Measurements from ENCODE around the gene CELSR1. TPM values are rescaled to one million over a fixed set of nuclear protein-coding genes. Genes with fewer than 3 reads are reported as not detected.
"Not testable (repeated sequence)": the region's sequence is repeated elsewhere in the genome, so short reads cannot be mapped to it uniquely, and the experiment has no call there.

Gene CELSR1
- total and polyA plus RNA-seq, 7 experiments from 2014 or later: 0.36 to 4.7 (median 0.97) TPM

DNA sequence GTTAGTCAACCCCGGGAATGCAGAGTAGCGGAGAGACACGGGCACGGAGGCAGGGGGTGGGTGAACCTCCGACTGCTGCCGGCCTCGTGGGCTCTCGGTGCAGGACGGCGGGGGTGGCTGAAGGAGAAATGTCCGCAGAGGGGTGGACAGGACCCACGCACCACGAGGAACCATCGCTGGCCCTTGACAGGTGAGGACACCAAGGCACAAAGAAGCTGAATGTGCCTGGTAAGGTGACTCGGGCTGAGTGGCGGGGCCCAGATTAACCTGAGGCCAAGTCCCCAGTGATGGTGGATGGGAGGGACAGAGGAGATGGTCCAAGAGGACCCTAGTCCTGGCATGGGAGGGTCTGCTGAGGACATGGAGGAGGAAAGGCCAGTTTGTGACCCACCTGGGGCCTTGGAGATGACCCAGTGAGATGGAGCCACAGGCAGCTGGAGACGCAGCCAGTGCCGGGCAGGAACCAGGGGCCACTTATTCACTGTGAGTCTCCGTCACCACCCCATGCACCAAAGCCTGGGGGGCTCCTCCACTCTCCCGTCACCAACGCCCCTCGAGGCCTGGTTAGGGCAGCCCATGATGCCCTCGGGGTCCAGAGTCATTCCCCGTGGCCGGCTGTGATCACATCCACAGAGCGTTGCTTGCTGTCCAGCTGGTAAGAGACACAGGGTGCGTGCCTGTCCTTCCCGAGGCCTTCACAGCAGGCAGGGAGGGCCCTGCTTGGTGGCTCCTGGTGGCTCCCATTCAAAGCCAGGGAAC lies 64.2 kb downstream of the CELSR1 start:
- Histone ChIP-seq H3K27ac (ENCODE audit: low read depth, low read length) (no peak overlapping the region), H3K27me3 (ENCODE audit: control insufficient read depth in 2 of 2, insufficient read depth in 2 of 2, low read length in 2 of 2) (no peaks in the 10 kb centered on the region), H3K9me3 (ENCODE audit: control insufficient read depth in 2 of 3, low read length in 3 of 3) (no peaks in the 10 kb centered on the region), H3K36me3 (ENCODE audit: control insufficient read depth in 2 of 3, insufficient read depth in 3 of 3, low read length in 3 of 3) (no peaks in the 10 kb centered on the region), H3K4me1 (ENCODE audit: control insufficient read depth in 2 of 2, insufficient read depth in 2 of 2, low read length in 2 of 2) (no peaks in the 10 kb centered on the region), H3K4me3 (ENCODE audit: low read length) (no peak overlapping the region)
- Mint-ChIP-seq H3K36me3 (peaks cover 0 to 5% (median 0%) of the 10 kb centered on the region in 5 donors), H3K9me3 (peaks cover 0 to 12% (median 3%) of the 10 kb centered on the region in 11 donors), H3K27ac (no peak overlapping the region), H3K4me1 (peaks cover 0 to 9% (median 0%) of the 10 kb centered on the region in 7 donors), H3K4me3 (no peak overlapping the region), H3K27me3 (peaks cover 4 to 24% (median 11%) of the 10 kb centered on the region in 5 donors)
- DNase-seq (no peak), ATAC-seq (no peak)
- intact Hi-C loops (cut with micrococcal nuclease): no loop called here
- ChIA-PET POLR2A (no interaction called here), CTCF (no interaction called here)

DNA sequence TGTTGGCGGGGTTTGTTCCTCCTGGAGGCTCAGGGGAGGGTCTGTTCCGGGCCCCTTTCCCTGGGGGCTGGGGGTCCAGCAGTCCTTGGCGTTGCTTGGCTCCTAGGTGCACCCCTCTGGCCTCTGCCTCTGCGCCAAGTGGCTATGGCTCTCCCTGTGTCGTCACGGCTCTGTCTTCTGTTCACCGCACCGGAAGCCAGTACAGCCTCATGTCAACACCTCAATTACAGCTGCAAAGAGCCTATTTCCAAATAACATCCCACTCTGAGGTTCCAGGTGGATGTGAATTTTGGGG lies 64.8 kb downstream of the CELSR1 start:
- no peak for DNase-seq
- intact Hi-C loops (cut with micrococcal nuclease): no loop called here

DNA sequence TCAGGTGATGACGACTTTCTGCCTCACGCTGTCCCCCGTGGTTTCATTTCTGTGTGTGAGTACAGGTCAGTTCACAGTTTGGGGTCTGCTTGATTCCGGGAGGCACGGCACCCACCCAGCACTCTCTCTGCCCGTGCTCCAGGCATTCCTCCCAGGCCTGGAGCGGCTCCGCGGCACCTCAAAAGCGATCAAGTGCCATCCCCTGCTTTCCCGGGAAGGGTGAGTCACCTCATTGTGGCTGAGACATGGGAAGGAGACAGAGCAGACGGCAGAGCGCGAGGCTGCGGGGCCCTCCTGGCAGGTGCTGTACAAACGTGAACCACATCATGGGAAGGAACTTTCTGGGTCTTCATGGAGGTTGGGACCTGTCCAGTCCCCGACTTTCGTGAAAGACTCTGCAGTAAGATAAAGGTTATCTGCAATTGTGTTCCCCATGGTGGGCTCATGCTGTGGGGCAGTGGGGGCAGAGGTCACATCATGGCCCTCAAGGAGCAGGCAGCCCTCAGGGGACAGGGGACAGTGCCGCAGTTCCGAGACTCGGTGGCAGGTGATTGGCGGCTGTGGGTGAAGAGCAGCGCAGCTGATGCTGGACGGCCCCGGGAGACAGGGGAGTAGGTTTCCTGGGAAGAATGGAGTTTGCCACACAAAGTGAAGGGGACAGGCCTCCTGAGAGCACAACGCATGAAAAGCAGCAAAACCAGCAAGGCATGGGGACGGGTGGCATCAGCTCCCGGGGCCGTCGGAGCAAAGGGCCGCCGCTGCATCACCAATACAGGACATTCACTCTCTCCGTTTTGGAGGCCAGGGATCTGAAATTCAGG lies 65.3 kb downstream of the CELSR1 start:
- Mint-ChIP-seq H3K4me1 (peaks cover 0 to 8% (median 0%) of the 10 kb centered on the region in 7 donors), H3K9me3 (peaks cover 0 to 12% (median 3%) of the 10 kb centered on the region in 11 donors), H3K27ac (no peak overlapping the region), H3K36me3 (peaks cover 0 to 5% (median 0%) of the 10 kb centered on the region in 5 donors), H3K4me3 (no peak overlapping the region), H3K27me3 (peaks cover 4 to 22% (median 11%) of the 10 kb centered on the region in 5 donors)
- DNase-seq: no peak
- H3K36me3 ChIP-seq (ENCODE audit: control insufficient read depth in 2 of 3, insufficient read depth in 3 of 3, low read length in 3 of 3): no peaks in the 10 kb centered on the region
- H3K4me3 ChIP-seq (ENCODE audit: low read length): no peak overlapping the region
- no peak for ATAC-seq
- no peaks in the 10 kb centered on the region for H3K4me1 ChIP-seq (ENCODE audit: control insufficient read depth in 2 of 2, insufficient read depth in 2 of 2, low read length in 2 of 2)
- H3K9me3 ChIP-seq (ENCODE audit: control insufficient read depth in 2 of 3, low read length in 3 of 3): no peaks in the 10 kb centered on the region
- CTCF ChIA-PET: no interaction called here
- H3K27ac ChIP-seq (ENCODE audit: low read depth, low read length): no peak overlapping the region
- H3K27me3 ChIP-seq (ENCODE audit: control insufficient read depth in 2 of 2, insufficient read depth in 2 of 2, low read length in 2 of 2): no peaks in the 10 kb centered on the region
- intact Hi-C loops (cut with micrococcal nuclease): no loop called here
- POLR2A ChIA-PET: no interaction called here

More for the DNA sequence above, 64.8 kb downstream of the CELSR1 start:
- no peak for ATAC-seq
- peaks cover 4 to 22% (median 11%) of the 10 kb centered on the region in 5 donors for H3K27me3 Mint-ChIP-seq
- Histone ChIP-seq H3K27me3 (ENCODE audit: control insufficient read depth in 2 of 2, insufficient read depth in 2 of 2, low read length in 2 of 2) (no peaks in the 10 kb centered on the region), H3K36me3 (ENCODE audit: control insufficient read depth in 2 of 3, insufficient read depth in 3 of 3, low read length in 3 of 3) (no peaks in the 10 kb centered on the region), H3K9me3 (ENCODE audit: control insufficient read depth in 2 of 3, low read length in 3 of 3) (no peaks in the 10 kb centered on the region), H3K4me3 (ENCODE audit: low read length) (no peak overlapping the region), H3K4me1 (ENCODE audit: control insufficient read depth in 2 of 2, insufficient read depth in 2 of 2, low read length in 2 of 2) (no peaks in the 10 kb centered on the region), H3K27ac (ENCODE audit: low read depth, low read length) (no peak overlapping the region)
- CTCF ChIA-PET: no interaction called here
- peaks cover 0 to 12% (median 3%) of the 10 kb centered on the region in 11 donors for H3K9me3 Mint-ChIP-seq
- POLR2A ChIA-PET: no interaction called here
- peaks cover 0 to 9% (median 0%) of the 10 kb centered on the region in 7 donors for H3K4me1 Mint-ChIP-seq
- H3K4me3 Mint-ChIP-seq: no peak overlapping the region
- peaks cover 0 to 5% (median 0%) of the 10 kb centered on the region in 5 donors for H3K36me3 Mint-ChIP-seq
- H3K27ac Mint-ChIP-seq: no peak overlapping the region

DNA sequence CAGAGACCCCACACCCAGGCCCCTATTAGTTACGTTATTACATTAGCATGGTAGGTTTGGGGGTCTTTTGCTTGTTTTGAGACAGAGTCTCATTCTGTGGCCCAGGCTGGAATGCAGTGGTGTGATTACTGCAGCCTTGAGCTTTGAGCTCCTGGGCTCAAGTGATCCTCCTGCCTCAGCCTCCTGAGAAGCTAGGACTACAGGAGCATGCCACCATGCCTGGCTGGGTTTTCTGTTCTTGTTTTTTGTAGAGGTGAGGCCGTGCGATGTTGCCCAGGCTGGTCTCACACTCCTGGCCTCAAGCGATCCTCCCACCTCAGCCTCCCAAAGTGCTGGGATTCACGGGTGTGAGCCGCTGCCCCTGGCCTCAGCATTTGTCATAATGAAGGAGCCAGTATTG lies 66.1 kb downstream of the CELSR1 start:
- POLR2A ChIA-PET: not testable (repeated sequence)
- CTCF ChIA-PET: interaction anchor here (0.6 kb wide), 1 partner anchor 12 kb away, joined by 4 read pairs; no protein-coding TSS in a partner anchor

DNA sequence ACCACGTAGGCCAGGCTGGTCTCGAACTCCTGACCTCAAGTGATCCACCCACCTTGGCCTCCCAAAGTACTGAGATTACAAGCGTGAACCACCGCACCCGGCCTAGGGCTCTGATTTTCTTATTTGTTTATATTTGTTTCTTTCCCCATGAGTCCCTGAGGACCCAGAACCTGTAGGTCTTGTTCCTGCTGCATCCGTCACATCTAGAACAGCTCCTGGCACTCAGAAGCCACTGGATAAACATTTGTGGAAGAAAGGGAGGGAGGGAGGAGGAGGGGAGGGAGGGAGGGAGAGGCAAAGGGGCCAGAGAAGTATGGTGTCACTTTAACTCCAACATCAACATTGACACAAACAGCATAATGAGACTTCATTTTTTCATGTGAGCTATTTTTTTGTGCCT lies 67.7 kb downstream of the CELSR1 start:
- ATAC-seq: no peak
- intact Hi-C loops (cut with micrococcal nuclease): no loop called here
- Mint-ChIP-seq H3K27ac (peak overlapping the region in 2 of 9 donors; percentile 20 to 33), H3K27me3 (peaks cover 0 to 8% (median 0%) of the 10 kb centered on the region in 5 donors), H3K9me3 (peaks cover 0 to 2% (median 0%) of the 10 kb centered on the region in 11 donors), H3K36me3 (no peaks in the 10 kb centered on the region), H3K4me3 (no peak overlapping the region), H3K4me1 (peaks cover 0 to 1% (median 0%) of the 10 kb centered on the region in 7 donors)
- Histone ChIP-seq H3K27me3 (ENCODE audit: control insufficient read depth in 2 of 2, insufficient read depth in 2 of 2, low read length in 2 of 2) (no peaks in the 10 kb centered on the region), H3K4me3 (ENCODE audit: low read length) (no peak overlapping the region), H3K27ac (ENCODE audit: low read depth, low read length) (no peak overlapping the region), H3K36me3 (ENCODE audit: control insufficient read depth in 2 of 3, insufficient read depth in 3 of 3, low read length in 3 of 3) (no peaks in the 10 kb centered on the region), H3K4me1 (ENCODE audit: control insufficient read depth in 2 of 2, insufficient read depth in 2 of 2, low read length in 2 of 2) (no peaks in the 10 kb centered on the region), H3K9me3 (ENCODE audit: control insufficient read depth in 2 of 3, low read length in 3 of 3) (no peaks in the 10 kb centered on the region)
- ChIA-PET CTCF (no interaction called here), POLR2A (no interaction called here)
- no peak for DNase-seq

More for the DNA sequence above, 66.1 kb downstream of the CELSR1 start:
- H3K27ac ChIP-seq (ENCODE audit: low read depth, low read length); DNase-seq; H3K4me1 Mint-ChIP-seq; H3K4me1 ChIP-seq (ENCODE audit: control insufficient read depth in 2 of 2, insufficient read depth in 2 of 2, low read length in 2 of 2); H3K27me3 ChIP-seq (ENCODE audit: control insufficient read depth in 2 of 2, insufficient read depth in 2 of 2, low read length in 2 of 2); H3K36me3 ChIP-seq (ENCODE audit: control insufficient read depth in 2 of 3, insufficient read depth in 3 of 3, low read length in 3 of 3); H3K36me3 Mint-ChIP-seq; H3K27ac Mint-ChIP-seq; H3K9me3 ChIP-seq (ENCODE audit: control insufficient read depth in 2 of 3, low read length in 3 of 3); H3K4me3 Mint-ChIP-seq; ATAC-seq; intact Hi-C loops (cut with micrococcal nuclease); H3K4me3 ChIP-seq (ENCODE audit: low read length): not testable (repeated sequence)
- Mint-ChIP-seq H3K27me3 (peaks cover 0 to 18% (median 11%) of the 10 kb centered on the region in 5 donors), H3K9me3 (peaks cover 0 to 12% (median 3%) of the 10 kb centered on the region in 11 donors)

DNA sequence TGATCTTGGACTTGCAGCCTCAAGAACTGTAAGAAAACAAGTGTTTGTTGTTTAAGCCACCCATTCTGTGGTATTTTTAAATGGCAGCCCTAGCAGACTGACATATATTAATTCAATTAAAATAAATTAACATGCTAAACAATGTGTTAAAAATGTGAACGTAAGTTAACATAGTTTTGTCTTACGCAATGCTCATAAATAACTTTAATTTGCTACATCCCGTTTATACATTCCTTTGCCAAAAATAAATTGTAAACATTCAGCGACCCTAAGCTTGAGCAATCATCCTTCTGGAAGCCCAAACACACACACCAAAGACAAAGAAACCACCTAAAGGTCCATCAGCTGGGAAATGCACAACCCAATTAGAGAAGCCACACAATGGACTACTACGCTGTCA lies 70.4 kb downstream of the CELSR1 start:
- Histone ChIP-seq H3K27ac (ENCODE audit: low read depth, low read length) (no peak overlapping the region), H3K9me3 (ENCODE audit: control insufficient read depth in 2 of 3, low read length in 3 of 3) (no peaks in the 10 kb centered on the region), H3K36me3 (ENCODE audit: control insufficient read depth in 2 of 3, insufficient read depth in 3 of 3, low read length in 3 of 3) (no peaks in the 10 kb centered on the region), H3K4me3 (ENCODE audit: low read length) (no peak overlapping the region), H3K27me3 (ENCODE audit: control insufficient read depth in 2 of 2, insufficient read depth in 2 of 2, low read length in 2 of 2) (no peaks in the 10 kb centered on the region), H3K4me1 (ENCODE audit: control insufficient read depth in 2 of 2, insufficient read depth in 2 of 2, low read length in 2 of 2) (no peaks in the 10 kb centered on the region)
- ATAC-seq (no peak), DNase-seq (no peak)
- H3K4me3 Mint-ChIP-seq: no peak overlapping the region
- H3K9me3 Mint-ChIP-seq: peaks cover 0 to 2% (median 0%) of the 10 kb centered on the region in 11 donors
- ChIA-PET POLR2A (no interaction called here), CTCF (no interaction called here)
- H3K36me3 Mint-ChIP-seq: no peaks in the 10 kb centered on the region
- H3K4me1 Mint-ChIP-seq: peaks cover 0 to 1% (median 0%) of the 10 kb centered on the region in 7 donors
- intact Hi-C loops (cut with micrococcal nuclease): no loop called here
- peaks cover 0 to 5% (median 0%) of the 10 kb centered on the region in 5 donors for H3K27me3 Mint-ChIP-seq
- H3K27ac Mint-ChIP-seq: no peak overlapping the region

Measured in naive thymus-derived CD4-positive, alpha-beta T cell (primary cell).